Activated CD4-positive, alpha-beta T cell treated with anti-CD3 and anti-CD28 coated beads, Interleukin-2, amount 50 U/mL, for 48 hours (primary cell): ENCODE measurements around the gene KCNE2.
"Not testable (repeated sequence)": the region's sequence is repeated elsewhere in the genome, so short reads cannot be mapped to it uniquely, and the experiment has no call there.

Experiments
- DNase-seq, 2 experiments: peaks; one replicate each; pipeline ENCODE4 v3.0.0-alpha.2; 2020

Gene KCNE2

GRCh38 chr21:34417448-34418077 is 53.8 kb downstream of the KCNE2 start:
- DNase-seq = not testable (repeated sequence)
